ENCODE measurements around the gene PPM1H. TPM values are rescaled to one million over a fixed set of nuclear protein-coding genes. Genes with fewer than 3 reads are reported as not detected.

Gene PPM1H
- total RNA-seq, 1 experiment from 2014 or later, result 0.04 TPM

GRCh38 chr12:62622177-62622576, 312.8 kb downstream of the PPM1H start:
- no peak for DNase-seq (ENCODE audit: low spot score)
- no peak overlapping the region for H3K4me3 ChIP-seq (ENCODE audit: low read depth, low read length, poor library complexity, severe bottlenecking)
- ChIA-PET POLR2A (ENCODE audit: low non-redundant PET) (no interaction called here), CTCF (no interaction called here)
- H3K36me3 ChIP-seq (ENCODE audit: insufficient read depth, low read length, poor library complexity, severe bottlenecking), result no peaks in the 10 kb centered on the region
- peaks cover 12% of the 10 kb centered on the region for H3K4me1 ChIP-seq (ENCODE audit: insufficient read depth, low read length, poor library complexity, severe bottlenecking)
- no peaks in the 10 kb centered on the region for H3K27me3 ChIP-seq (replicated peaks; ENCODE audit: insufficient read depth, low read depth, low read length, poor library complexity)
- TF ChIP-seq CTCF (conservative IDR thresholded peaks at IDR 0.05; ENCODE audit: low read depth, low read length) (no peak), EZH2 (IDR thresholded peaks at IDR 0.05; ENCODE audit: borderline replicate concordance, low read depth, low read length, poor library complexity, severe bottlenecking) (no peak)
- no peaks in the 10 kb centered on the region for H3K9me3 ChIP-seq (ENCODE audit: low read depth, low read length, poor library complexity, severe bottlenecking)
- H3K27ac ChIP-seq (ENCODE audit: low read depth, low read length, poor library complexity, severe bottlenecking), result no peak overlapping the region
- BruUV-seq (replicated peaks), result no TSS peak
- intact Hi-C loops (cut with micrococcal nuclease; ENCODE audit: unreplicated experiment), result no loop called here

GRCh38 chr12:62621101-62621638, 313.8 kb downstream of the PPM1H start:
- CTCF ChIA-PET, result no interaction called here
- Histone ChIP-seq H3K9me3 (ENCODE audit: low read depth, low read length, poor library complexity, severe bottlenecking) (no peaks in the 10 kb centered on the region), H3K36me3 (ENCODE audit: insufficient read depth, low read length, poor library complexity, severe bottlenecking) (no peaks in the 10 kb centered on the region), H3K4me3 (ENCODE audit: low read depth, low read length, poor library complexity, severe bottlenecking) (no peak overlapping the region), H3K4me1 (ENCODE audit: insufficient read depth, low read length, poor library complexity, severe bottlenecking) (peaks cover 12% of the 10 kb centered on the region), H3K27ac (ENCODE audit: low read depth, low read length, poor library complexity, severe bottlenecking) (no peak overlapping the region), H3K27me3 (replicated peaks; ENCODE audit: insufficient read depth, low read depth, low read length, poor library complexity) (no peaks in the 10 kb centered on the region)
- no peak for DNase-seq (ENCODE audit: low spot score)
- intact Hi-C loops (cut with micrococcal nuclease; ENCODE audit: unreplicated experiment), result no loop called here
- POLR2A ChIA-PET (ENCODE audit: low non-redundant PET), result no interaction called here
- BruUV-seq (replicated peaks), result no TSS peak
- TF ChIP-seq CTCF (conservative IDR thresholded peaks at IDR 0.05; ENCODE audit: low read depth, low read length) (no peak), EZH2 (IDR thresholded peaks at IDR 0.05; ENCODE audit: borderline replicate concordance, low read depth, low read length, poor library complexity, severe bottlenecking) (no peak)

GRCh38 chr12:62618930-62619329, 316.0 kb downstream of the PPM1H start:
- H3K36me3 ChIP-seq (ENCODE audit: insufficient read depth, low read length, poor library complexity, severe bottlenecking), result no peaks in the 10 kb centered on the region
- no peaks in the 10 kb centered on the region for H3K27me3 ChIP-seq (replicated peaks; ENCODE audit: insufficient read depth, low read depth, low read length, poor library complexity)
- POLR2A ChIA-PET (ENCODE audit: low non-redundant PET), result interaction anchor here (0.6 kb wide), 1 partner anchor 79 kb away, joined by 3 read pairs; no protein-coding TSS in a partner anchor
- no TSS peak for BruUV-seq (replicated peaks)
- no peak overlapping the region for H3K4me3 ChIP-seq (ENCODE audit: low read depth, low read length, poor library complexity, severe bottlenecking)
- no peak overlapping the region for H3K27ac ChIP-seq (ENCODE audit: low read depth, low read length, poor library complexity, severe bottlenecking)
- peak; percentile 19 for DNase-seq (ENCODE audit: low spot score)
- peaks cover 12% of the 10 kb centered on the region for H3K4me1 ChIP-seq (ENCODE audit: insufficient read depth, low read length, poor library complexity, severe bottlenecking)
- H3K9me3 ChIP-seq (ENCODE audit: low read depth, low read length, poor library complexity, severe bottlenecking), result no peaks in the 10 kb centered on the region
- no peak for TF ChIP-seq CTCF (conservative IDR thresholded peaks at IDR 0.05; ENCODE audit: low read depth, low read length)
- TF ChIP-seq EZH2 (IDR thresholded peaks at IDR 0.05; ENCODE audit: borderline replicate concordance, low read depth, low read length, poor library complexity, severe bottlenecking), result no peak
- intact Hi-C loops (cut with micrococcal nuclease; ENCODE audit: unreplicated experiment), result no loop called here
- CTCF ChIA-PET, result interaction anchor here (0.6 kb wide), 1 partner anchor 665 kb away, joined by 4 read pairs; no protein-coding TSS in a partner anchor

Measured in A673 (cell line).